Skeletal muscle satellite cell (primary cell): ENCODE measurements around the gene CDH12.

Experiments
- H3K27me3 ChIP-seq: 2 replicates; pipeline ENCODE4 v1.7.0; 2013; ENCODE audit warnings: low read length; ENCODE audit not compliant: control insufficient read depth, insufficient read depth
- H3K36me3 ChIP-seq: 2 replicates; pipeline ENCODE4 v1.7.0; 2013; ENCODE audit warnings: mild to moderate bottlenecking, control low read depth, low read length; ENCODE audit not compliant: insufficient read depth
- H3K4me1 ChIP-seq: 2 replicates; pipeline ENCODE4 v1.7.0; 2013; ENCODE audit warnings: low read length; ENCODE audit not compliant: control insufficient read depth, insufficient read depth
- H3K4me2 ChIP-seq: 2 replicates; pipeline ENCODE4 v1.7.0; 2013; ENCODE audit warnings: mild to moderate bottlenecking, low read length
- H3K4me3 ChIP-seq: 2 replicates; pipeline ENCODE4 v1.7.0; 2013; ENCODE audit warnings: low read length
- H3K9ac ChIP-seq: 2 replicates; pipeline ENCODE4 v1.7.0; 2013; ENCODE audit warnings: mild to moderate bottlenecking, low read depth, low read length, moderate library complexity
- H3K9me3 ChIP-seq: replicated peaks from 2 replicates; pipeline ENCODE4 v1.7.0; 2013; ENCODE audit warnings: mild to moderate bottlenecking, control low read depth, low read length

CDH12 gene

DNA sequence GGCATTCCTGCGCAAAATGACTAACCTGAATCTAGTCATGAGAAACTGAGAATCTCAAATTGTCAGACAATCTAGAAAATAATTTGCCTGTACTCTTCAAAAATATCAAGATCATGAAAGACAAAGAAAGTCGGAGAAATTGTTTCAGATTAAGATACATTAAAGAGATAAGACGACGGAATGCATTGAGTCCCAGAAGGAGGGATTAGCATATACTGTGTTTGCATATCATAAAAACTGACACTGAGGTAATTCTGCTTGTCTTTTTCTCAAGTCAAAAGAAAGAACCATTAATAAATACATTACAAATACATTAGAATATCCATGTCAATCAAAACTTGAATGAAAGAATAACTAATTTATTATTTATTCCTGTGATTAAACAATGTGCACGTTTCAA is 88.4 kb downstream of the CDH12 start:
- Histone ChIP-seq H3K27me3 (no peaks in the 10 kb centered on the region), H3K4me1 (no peaks in the 10 kb centered on the region), H3K4me3 (no peak overlapping the region), H3K4me2 (no peak overlapping the region), H3K9ac (no peak overlapping the region), H3K36me3 (no peaks in the 10 kb centered on the region), H3K9me3 (peaks cover 2% of the 10 kb centered on the region)

DNA sequence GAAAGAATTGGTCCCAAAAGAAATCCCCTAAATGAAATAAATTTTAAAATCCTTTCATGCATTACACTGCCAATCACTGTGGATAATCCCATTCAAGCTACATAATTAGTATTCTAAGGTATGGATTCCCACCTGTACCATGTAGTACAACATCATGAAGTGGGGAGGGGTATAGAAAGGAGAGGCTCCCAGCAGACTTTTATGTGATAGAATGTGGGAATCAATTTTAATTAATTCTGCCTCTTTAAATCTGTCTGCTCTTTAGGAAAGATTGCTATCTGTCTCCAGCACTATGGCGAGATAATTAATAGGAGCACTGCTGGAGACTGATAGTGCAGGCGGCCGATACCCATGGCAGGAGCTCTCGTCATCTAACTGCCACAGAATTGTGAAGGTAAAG is 95.4 kb downstream of the CDH12 start:
- no peaks in the 10 kb centered on the region for H3K36me3 ChIP-seq
- H3K4me2 ChIP-seq = no peak overlapping the region
- H3K9me3 ChIP-seq = peaks cover 2% of the 10 kb centered on the region
- no peak overlapping the region for H3K4me3 ChIP-seq
- H3K9ac ChIP-seq = no peak overlapping the region
- H3K27me3 ChIP-seq = no peaks in the 10 kb centered on the region
- H3K4me1 ChIP-seq = no peaks in the 10 kb centered on the region

DNA sequence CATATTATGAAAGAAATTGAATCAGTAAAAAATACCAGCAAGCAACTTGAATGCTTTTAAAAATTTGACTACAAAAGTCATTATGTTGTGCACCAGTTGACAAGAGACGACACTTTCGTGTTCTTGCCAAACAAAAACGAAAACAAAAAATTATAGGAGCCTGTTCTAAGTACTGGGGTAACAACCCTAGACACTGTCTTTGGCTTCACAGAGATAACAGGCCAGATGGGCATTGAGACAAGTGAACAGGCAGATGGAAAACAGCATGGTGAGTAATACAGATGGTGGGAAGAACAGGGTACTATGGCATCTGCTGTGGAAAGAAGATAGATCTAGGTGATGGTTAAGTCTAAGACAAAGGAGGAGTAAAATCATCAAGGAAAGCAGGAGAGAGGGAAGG is 99.0 kb downstream of the CDH12 start:
- H3K4me2 ChIP-seq = no peak overlapping the region
- H3K9me3 ChIP-seq = peaks cover 6% of the 10 kb centered on the region
- no peaks in the 10 kb centered on the region for H3K27me3 ChIP-seq
- H3K9ac ChIP-seq = no peak overlapping the region
- no peak overlapping the region for H3K4me3 ChIP-seq
- no peaks in the 10 kb centered on the region for H3K36me3 ChIP-seq
- H3K4me1 ChIP-seq = no peaks in the 10 kb centered on the region

DNA sequence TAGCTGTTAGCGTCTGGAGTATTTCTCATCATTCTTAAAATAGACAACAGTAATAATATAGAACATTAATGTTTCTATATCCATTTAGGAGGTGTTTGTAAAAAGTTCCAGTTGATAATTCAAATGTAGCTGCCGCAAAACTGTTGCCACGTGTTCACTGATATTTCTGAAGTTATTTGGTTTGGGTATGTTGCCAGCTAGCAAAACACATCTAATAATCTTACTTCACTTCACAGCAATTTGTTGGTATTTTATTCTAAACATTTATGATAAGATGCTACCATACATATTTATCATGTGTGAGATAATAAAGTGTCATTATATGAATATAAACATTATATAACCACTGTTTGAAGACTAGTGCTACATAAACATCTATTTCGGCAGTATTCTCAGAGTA is 101.6 kb downstream of the CDH12 start:
- Histone ChIP-seq H3K36me3 (no peaks in the 10 kb centered on the region), H3K27me3 (no peaks in the 10 kb centered on the region), H3K4me1 (no peaks in the 10 kb centered on the region), H3K4me2 (no peak overlapping the region), H3K9me3 (peaks cover 5% of the 10 kb centered on the region), H3K4me3 (no peak overlapping the region), H3K9ac (no peak overlapping the region)

DNA sequence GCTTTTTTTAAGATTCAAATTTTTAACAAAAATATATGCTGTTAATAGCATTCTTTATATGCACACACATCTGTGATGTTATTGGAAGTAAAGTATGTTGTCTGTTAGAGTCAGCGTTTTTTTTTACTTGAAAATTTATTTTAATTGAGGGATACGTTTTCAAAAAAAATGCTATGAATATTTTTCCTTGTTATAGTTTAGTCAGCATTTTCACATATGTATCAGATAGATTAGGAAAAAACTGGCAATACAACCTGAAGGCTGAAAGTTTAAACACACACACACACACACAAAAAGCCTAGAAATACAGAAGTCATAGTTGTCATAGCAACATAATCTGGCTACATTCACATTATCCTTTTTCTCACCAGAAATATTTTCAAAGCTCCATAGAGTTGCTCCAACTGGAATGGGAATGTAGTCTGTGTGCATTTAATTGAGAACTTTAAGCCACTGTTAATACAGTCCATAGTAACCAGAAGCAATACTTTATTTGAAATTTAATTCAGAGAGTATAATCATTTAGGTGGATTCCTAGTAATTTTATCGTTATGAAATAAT is 116.6 kb downstream of the CDH12 start:
- H3K4me2 ChIP-seq = no peak overlapping the region
- H3K4me1 ChIP-seq = no peaks in the 10 kb centered on the region
- H3K9me3 ChIP-seq = no peaks in the 10 kb centered on the region

DNA sequence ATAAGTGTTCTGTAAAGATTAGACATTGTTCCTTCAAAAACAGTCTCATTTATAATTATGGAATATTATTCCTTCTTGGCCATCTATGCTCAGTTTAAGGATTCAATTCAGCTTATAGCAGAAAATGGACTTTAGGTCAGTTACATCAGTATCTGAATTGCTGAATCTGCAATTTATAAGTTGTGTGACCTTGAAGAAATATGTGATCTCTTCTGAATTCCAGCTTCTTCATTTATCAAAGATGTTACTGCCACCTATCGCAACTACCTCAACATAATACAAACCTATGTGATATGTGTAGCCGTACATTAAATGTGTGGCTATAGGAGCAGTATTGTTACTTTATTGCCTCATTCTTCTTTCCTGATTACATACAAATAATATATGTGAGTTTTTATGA is 118.2 kb downstream of the CDH12 start:
- H3K4me2 ChIP-seq = no peak overlapping the region
- no peaks in the 10 kb centered on the region for H3K9me3 ChIP-seq
- no peak overlapping the region for H3K4me3 ChIP-seq
- H3K36me3 ChIP-seq = no peaks in the 10 kb centered on the region
- no peaks in the 10 kb centered on the region for H3K27me3 ChIP-seq
- no peaks in the 10 kb centered on the region for H3K4me1 ChIP-seq
- no peak overlapping the region for H3K9ac ChIP-seq

More for the DNA sequence above, 116.6 kb downstream of the CDH12 start:
- no peaks in the 10 kb centered on the region for H3K36me3 ChIP-seq
- H3K4me3 ChIP-seq = no peak overlapping the region
- no peak overlapping the region for H3K9ac ChIP-seq
- H3K27me3 ChIP-seq = no peaks in the 10 kb centered on the region

DNA sequence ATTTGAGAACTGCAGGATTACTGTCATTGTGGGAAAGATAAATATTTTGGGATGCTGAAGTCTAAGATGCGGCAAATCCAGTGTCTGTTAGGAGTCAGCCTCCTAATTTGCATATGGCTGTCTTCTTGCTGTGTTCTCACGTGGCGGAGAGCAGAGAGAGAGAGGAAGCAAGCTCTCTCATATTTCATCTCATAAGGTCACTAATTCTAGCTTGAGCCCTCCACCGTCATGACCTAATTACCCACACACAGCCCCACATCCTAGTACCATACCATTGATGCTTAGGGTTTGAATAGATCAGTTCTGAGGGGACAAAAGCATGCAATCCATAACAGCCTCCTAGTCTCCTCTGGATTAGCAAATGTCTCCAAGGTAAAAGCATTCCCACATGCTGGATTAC is 124.5 kb downstream of the CDH12 start:
- H3K36me3 ChIP-seq = no peaks in the 10 kb centered on the region
- no peaks in the 10 kb centered on the region for H3K4me1 ChIP-seq
- no peaks in the 10 kb centered on the region for H3K9me3 ChIP-seq
- no peak overlapping the region for H3K4me2 ChIP-seq
- no peaks in the 10 kb centered on the region for H3K27me3 ChIP-seq
- no peak overlapping the region for H3K9ac ChIP-seq
- H3K4me3 ChIP-seq = no peak overlapping the region

DNA sequence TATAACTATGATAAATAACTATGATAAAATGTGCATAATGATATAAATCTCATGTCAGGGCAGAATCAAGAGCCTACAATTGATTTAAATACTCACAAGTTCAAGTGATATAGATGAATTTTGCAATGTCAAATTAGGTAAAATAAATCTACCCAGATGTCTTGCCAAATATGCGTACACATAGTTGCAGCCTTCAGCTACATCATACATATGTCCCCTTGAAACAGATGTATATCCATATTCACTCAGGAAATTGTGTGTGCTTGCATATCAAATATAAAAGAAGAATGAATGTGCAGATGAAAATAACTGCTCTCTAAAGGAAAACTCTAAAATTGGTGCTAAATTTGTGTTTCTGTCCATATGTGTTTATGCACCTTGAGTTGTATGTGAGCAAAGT is 130.7 kb downstream of the CDH12 start:
- Histone ChIP-seq H3K36me3 (no peaks in the 10 kb centered on the region), H3K27me3 (no peaks in the 10 kb centered on the region), H3K4me3 (no peak overlapping the region), H3K4me2 (no peak overlapping the region), H3K4me1 (no peaks in the 10 kb centered on the region), H3K9ac (no peak overlapping the region), H3K9me3 (peaks cover 2% of the 10 kb centered on the region)

DNA sequence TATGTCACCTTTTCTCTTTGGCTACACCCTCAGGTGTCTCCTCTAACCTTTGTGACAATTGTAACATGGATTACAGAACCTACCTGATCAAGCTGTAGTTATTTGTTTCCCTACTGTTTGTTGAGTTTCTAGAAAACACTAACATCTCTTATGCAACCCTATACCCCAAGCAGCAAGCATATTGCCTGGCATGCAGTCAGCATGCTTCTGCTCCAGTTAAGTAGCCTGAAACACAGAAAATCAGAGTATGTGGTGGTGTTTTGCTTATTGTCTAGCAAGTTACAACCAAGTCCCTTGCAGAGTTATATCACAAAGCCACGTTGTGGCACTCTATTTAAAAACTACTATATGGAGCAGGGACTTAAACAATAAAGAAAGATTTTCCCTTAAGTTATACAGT is 131.1 kb downstream of the CDH12 start:
- H3K27me3 ChIP-seq = no peaks in the 10 kb centered on the region
- peaks cover 2% of the 10 kb centered on the region for H3K9me3 ChIP-seq
- H3K9ac ChIP-seq = no peak overlapping the region
- no peaks in the 10 kb centered on the region for H3K4me1 ChIP-seq
- no peaks in the 10 kb centered on the region for H3K36me3 ChIP-seq
- no peak overlapping the region for H3K4me2 ChIP-seq
- H3K4me3 ChIP-seq = no peak overlapping the region

DNA sequence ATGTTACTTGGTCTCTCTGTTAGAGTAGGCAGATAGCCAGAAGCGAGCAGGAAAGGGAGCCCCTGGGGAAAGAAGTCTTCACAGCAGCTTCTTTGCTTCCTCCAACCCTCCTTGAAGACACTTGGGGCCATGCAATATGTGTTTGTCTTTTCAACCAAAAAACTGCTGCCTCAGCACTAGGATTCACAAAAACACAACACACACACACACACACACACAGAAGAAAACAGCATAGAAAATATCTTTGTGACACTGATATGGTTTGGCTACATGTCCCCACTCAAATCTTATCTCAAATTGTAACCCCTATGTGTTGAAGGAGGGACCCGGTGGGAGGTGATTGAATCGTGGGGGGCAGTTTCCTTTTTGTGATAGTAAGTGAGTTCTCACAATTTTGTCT is 133.3 kb downstream of the CDH12 start:
- H3K9me3 ChIP-seq = peaks cover 2% of the 10 kb centered on the region
- no peaks in the 10 kb centered on the region for H3K27me3 ChIP-seq
- no peak overlapping the region for H3K4me3 ChIP-seq
- no peak overlapping the region for H3K9ac ChIP-seq
- no peaks in the 10 kb centered on the region for H3K36me3 ChIP-seq
- no peaks in the 10 kb centered on the region for H3K4me1 ChIP-seq
- no peak overlapping the region for H3K4me2 ChIP-seq

DNA sequence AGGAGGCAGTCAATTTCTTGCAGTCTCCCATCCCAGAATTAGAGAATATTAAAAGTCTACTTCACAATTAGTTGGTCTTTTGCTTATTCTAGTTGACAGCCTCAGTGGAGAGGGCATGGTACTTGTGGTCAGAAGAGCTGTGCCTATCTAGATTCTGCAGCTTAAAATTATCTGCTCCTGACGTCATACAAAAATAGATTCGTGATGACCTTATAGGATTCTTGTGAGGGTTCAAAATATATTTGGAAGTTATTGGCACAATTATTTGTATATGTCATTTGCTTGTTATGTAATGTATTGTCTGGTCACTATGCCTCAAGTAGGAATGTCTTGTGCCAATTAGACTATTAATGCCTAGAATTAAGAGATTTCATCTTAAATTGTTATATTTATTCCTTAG is 142.5 kb downstream of the CDH12 start:
- Histone ChIP-seq H3K4me3 (no peak overlapping the region), H3K27me3 (no peaks in the 10 kb centered on the region), H3K9ac (no peak overlapping the region), H3K4me2 (no peak overlapping the region), H3K9me3 (no peaks in the 10 kb centered on the region), H3K36me3 (no peaks in the 10 kb centered on the region), H3K4me1 (no peaks in the 10 kb centered on the region)

DNA sequence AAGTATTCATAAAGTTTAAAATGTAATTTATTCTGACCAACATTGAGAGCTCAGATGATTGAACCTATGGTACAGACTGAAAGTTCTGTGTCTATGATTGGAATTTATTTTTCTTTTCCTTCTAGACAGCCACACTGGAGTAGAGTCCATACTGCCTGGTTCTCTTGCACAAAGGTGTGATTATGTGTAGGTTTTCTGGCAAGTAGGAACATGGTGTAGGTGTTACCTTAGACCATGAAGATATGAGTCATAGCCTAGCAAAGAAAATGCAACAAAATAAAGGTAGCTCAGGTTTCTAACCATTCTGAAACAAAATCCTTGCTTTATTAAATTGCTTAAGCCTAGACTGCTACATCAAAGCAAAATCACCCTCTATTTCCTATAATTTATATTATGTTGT is 143.4 kb downstream of the CDH12 start:
- Histone ChIP-seq H3K4me3 (no peak overlapping the region), H3K4me1 (no peaks in the 10 kb centered on the region), H3K27me3 (no peaks in the 10 kb centered on the region), H3K4me2 (no peak overlapping the region), H3K36me3 (no peaks in the 10 kb centered on the region), H3K9ac (no peak overlapping the region), H3K9me3 (no peaks in the 10 kb centered on the region)
